C4-2B (cell line): ENCODE results near the gene RNF123.

Experiments
- ZFX ChIP-seq: fragments of 450-650 bp; IDR thresholded peaks from 2 replicates; pipeline ENCODE4 v1.6.1; 2017
- TF ChIP-seq, protein P1 (sequence below): fragments of 450-650 bp; conservative IDR thresholded peaks from 2 replicates; pipeline ENCODE4 v1.5.1; 2017; ENCODE audit warnings: mild to moderate bottlenecking

DNA sequence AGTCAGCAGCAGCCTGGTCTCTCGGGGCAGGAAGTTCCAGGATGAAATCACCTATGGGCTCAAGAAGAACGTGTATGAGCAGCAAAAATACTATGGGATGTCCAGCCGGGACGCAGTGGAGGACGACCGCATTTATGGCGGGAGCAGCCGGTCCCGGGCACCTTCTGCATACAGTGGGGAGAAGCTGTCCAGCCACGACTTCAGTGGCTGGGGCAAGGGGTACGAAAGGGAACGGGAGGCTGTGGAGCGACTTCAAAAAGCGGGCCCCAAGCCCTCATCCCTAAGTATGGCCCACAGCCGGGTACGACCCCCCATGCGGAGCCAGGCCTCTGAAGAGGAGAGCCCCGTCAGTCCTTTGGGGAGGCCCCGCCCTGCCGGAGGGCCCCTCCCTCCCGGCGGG lies 27.3 kb upstream of the RNF123 start:
- TF ChIP-seq, protein P1, sequence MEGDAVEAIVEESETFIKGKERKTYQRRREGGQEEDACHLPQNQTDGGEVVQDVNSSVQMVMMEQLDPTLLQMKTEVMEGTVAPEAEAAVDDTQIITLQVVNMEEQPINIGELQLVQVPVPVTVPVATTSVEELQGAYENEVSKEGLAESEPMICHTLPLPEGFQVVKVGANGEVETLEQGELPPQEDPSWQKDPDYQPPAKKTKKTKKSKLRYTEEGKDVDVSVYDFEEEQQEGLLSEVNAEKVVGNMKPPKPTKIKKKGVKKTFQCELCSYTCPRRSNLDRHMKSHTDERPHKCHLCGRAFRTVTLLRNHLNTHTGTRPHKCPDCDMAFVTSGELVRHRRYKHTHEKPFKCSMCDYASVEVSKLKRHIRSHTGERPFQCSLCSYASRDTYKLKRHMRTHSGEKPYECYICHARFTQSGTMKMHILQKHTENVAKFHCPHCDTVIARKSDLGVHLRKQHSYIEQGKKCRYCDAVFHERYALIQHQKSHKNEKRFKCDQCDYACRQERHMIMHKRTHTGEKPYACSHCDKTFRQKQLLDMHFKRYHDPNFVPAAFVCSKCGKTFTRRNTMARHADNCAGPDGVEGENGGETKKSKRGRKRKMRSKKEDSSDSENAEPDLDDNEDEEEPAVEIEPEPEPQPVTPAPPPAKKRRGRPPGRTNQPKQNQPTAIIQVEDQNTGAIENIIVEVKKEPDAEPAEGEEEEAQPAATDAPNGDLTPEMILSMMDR = no peak
- no peak for TF ChIP-seq ZFX
